Measurements from ENCODE around the gene RBM4.

DNA sequence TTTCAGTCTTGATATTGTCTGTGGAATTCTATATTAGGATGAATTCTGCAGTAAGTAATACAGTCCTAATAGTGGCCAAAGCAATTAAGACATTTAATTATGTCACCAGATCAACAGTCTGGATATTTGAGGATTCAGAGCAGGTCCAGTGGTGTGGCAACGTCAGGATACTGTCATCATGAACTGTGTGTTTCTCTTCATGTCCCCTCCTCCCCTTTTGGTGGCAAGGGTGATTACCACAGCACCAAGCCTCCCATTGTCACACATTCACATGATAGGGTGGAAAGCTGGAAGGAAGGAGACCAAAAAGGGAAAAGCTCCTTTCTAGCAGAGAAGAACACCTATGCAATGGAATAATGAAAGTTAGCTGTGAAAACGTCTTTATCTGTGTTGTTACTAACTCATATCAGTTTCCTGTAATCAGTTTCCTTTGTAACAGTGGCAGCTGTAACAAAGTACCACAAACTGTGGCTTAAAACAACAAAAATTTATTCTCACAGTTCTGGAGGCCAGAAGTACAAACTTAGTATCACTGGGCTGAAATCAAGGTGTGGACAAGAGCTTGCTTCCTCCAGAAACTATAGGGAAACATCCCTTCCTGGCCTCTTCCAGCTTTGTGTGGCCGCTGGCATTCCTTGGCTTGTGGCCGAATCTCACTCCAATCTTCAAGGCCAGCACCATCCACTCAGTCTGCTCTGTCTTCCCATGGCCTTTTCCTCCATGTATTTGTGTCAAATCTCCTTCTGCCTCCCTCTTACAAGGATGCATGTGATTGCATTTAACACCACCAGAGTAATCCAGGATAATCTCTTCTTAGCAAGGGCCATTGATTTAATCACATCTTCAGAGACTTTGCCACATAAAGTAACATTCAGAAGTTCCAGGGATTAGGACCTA lies 28.5 kb upstream of the RBM4 start:
- no peak for TF ChIP-seq EZH2 (IDR thresholded peaks at IDR 0.05; ENCODE audit: borderline replicate concordance, low read depth, low read length, poor library complexity, severe bottlenecking)
- TF ChIP-seq, protein P1, sequence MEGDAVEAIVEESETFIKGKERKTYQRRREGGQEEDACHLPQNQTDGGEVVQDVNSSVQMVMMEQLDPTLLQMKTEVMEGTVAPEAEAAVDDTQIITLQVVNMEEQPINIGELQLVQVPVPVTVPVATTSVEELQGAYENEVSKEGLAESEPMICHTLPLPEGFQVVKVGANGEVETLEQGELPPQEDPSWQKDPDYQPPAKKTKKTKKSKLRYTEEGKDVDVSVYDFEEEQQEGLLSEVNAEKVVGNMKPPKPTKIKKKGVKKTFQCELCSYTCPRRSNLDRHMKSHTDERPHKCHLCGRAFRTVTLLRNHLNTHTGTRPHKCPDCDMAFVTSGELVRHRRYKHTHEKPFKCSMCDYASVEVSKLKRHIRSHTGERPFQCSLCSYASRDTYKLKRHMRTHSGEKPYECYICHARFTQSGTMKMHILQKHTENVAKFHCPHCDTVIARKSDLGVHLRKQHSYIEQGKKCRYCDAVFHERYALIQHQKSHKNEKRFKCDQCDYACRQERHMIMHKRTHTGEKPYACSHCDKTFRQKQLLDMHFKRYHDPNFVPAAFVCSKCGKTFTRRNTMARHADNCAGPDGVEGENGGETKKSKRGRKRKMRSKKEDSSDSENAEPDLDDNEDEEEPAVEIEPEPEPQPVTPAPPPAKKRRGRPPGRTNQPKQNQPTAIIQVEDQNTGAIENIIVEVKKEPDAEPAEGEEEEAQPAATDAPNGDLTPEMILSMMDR (conservative IDR thresholded peaks at IDR 0.05; ENCODE audit: low read depth, low read length) = no peak
